ENCODE measurements around the gene IRF2BP1.

Gene IRF2BP1

DNA sequence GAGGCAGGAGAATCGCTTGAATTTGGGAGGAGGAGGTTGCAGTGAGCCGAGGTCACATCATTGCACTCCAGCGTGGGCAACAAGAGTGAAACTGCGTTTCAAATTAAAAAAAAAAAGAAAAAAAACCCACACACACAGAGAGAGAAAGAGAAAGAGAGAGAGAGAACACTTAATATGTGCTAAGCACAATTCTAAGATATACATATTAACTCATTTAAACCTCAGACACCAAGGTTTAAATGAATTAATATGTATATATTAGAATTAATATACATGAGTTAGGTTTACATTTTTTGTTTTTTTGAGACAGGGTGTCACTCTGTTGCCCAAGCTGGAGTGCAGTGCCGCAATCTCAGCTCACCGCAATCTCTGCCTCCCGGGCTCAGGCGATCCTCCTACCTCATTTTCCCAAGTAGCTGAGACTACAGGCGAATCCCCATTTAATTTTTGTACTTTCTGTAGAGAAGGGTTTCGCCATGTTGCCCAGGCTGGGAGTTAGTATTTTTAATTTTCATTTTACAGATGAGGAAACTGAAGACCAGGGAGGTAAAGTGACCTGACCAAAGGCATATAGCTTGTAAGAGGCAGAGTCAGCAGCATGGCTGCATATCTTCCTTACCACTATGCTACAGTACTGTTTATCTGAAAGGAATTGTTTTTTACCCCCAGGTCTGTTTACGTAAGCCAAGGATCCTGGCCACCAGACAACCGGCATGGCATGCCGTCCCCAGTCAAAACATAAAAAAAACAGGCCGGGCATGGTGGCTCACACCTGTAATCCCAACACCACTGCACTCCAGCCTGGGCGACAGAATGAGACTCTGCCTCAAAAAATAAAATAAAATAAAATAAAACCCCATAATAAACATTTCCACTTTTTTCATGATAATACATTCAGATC lies 25.3 kb downstream of the IRF2BP1 start:
- no peak overlapping the region for H3K4me3 ChIP-seq (ENCODE audit: low read depth, low read length)
- DNase-seq (ENCODE audit: low read depth, low spot score) = no peak
- TF ChIP-seq, protein P1, sequence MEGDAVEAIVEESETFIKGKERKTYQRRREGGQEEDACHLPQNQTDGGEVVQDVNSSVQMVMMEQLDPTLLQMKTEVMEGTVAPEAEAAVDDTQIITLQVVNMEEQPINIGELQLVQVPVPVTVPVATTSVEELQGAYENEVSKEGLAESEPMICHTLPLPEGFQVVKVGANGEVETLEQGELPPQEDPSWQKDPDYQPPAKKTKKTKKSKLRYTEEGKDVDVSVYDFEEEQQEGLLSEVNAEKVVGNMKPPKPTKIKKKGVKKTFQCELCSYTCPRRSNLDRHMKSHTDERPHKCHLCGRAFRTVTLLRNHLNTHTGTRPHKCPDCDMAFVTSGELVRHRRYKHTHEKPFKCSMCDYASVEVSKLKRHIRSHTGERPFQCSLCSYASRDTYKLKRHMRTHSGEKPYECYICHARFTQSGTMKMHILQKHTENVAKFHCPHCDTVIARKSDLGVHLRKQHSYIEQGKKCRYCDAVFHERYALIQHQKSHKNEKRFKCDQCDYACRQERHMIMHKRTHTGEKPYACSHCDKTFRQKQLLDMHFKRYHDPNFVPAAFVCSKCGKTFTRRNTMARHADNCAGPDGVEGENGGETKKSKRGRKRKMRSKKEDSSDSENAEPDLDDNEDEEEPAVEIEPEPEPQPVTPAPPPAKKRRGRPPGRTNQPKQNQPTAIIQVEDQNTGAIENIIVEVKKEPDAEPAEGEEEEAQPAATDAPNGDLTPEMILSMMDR (IDR thresholded peaks at IDR 0.05; ENCODE audit: low read depth, low read length) = no peak
- in situ Hi-C loops (cut with HindIII; ENCODE audit: low sequenced_read_pairs) = no loop called here

DNA sequence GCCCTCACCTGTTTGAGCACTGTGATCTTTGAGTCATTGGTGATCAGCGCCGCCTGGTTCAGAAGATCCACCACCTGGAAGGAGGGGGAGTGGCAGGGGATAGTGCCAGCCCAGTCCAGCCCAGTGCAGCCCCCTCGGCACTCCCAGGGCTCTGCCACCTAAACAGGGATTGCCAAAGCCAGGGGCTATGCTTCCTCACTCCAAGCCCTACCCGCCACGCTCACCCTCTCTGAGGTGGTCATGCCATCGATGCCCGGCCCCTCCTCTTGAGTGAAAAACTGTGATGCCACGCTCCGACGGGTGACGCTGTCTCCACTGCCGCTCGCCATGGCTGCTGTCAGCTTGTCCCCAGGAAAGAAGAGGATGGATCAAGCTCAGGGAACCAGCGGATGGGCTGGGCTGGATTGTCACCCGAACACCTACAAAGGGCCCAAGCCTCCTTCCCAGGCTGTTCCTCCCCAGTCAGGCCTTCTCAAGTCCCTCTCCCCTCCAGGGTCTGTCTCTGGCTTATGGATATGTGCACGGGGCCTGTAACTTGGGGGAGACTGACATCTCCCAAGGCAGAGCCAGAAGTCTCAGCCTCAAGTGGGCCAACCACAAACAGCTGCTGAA lies 31.7 kb downstream of the IRF2BP1 start:
- no peak overlapping the region for H3K4me3 ChIP-seq (ENCODE audit: low read depth, low read length)
- DNase-seq (ENCODE audit: low read depth, low spot score) = no peak
- TF ChIP-seq, protein P1 (IDR thresholded peaks at IDR 0.05; ENCODE audit: low read depth, low read length) = no peak
- in situ Hi-C loops (cut with HindIII; ENCODE audit: low sequenced_read_pairs) = no loop called here

DNA sequence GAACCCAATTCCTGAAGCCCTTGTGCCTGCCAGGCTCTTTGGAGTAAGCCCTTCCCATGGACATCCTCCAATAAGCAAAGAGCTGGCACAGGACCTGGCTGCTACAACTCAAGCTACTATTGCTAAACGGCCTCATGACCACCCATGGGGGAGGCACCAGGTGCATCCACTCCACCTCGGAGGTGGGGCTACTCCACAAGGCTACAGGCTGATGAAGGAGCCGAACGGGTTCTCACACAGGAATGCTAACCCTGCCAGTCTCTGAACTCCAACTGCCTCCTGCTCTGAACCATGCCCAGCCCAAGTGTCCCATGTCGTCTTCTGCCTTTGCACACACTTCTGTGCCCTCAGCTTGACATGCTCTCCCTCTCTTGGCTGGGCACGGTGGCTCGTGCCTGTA lies 33.0 kb downstream of the IRF2BP1 start:
- TF ChIP-seq, protein P1 (IDR thresholded peaks at IDR 0.05; ENCODE audit: low read depth, low read length) = no peak
- H3K4me3 ChIP-seq (ENCODE audit: low read depth, low read length) = no peak overlapping the region
- no peak for DNase-seq (ENCODE audit: low read depth, low spot score)
- in situ Hi-C loops (cut with HindIII; ENCODE audit: low sequenced_read_pairs) = no loop called here

DNA sequence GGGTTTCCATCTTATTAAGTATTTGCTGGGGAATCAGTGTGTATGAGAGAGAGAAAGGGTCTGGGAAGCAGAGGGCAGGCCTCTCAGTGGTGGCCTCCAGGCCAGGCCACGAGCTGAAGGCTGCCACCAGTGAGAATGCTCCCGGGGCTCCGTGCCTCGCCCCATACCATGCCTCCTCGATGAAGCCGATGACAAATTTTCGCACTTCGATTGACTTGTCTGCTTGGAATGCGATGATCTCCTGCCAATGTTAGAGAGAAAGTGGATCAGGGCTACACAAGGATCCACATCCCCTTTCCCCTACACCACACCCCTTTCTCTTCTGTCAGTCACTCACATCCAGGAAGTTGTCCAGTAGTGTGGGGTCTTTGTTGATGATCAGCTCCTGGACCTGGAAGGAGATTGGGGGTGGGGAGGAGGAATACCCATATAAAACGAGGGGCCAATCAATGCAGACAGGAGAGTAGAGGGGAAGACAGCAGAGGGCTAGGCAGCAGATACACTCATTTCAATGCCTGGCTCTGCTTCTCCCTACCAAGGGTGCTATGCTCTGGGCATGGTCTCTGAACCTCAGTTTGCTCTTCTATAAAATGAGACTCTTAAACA lies 33.7 kb downstream of the IRF2BP1 start:
- TF ChIP-seq, protein P1 (IDR thresholded peaks at IDR 0.05; ENCODE audit: low read depth, low read length) = no peak
- no peak overlapping the region for H3K4me3 ChIP-seq (ENCODE audit: low read depth, low read length)
- DNase-seq (ENCODE audit: low read depth, low spot score) = no peak
- in situ Hi-C loops (cut with HindIII; ENCODE audit: low sequenced_read_pairs) = no loop called here

DNA sequence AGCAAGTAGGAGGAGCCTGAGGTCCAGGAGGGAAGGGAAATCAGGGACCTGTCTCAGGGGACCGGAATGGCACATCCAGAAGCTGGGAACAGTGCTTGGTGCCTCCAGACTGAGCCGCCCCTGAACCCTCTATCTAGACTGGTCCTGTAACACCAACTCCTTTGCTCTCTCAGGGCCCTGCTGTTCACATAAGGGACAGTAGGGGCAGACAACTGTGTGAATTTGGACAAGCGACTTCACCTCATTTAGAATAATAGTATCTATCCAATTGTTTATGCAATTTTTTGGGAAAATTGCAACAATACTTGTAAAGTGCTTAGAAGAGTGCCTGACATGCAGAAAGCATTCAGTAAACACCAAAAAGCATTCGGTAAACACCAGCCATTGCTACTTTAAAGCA lies 37.0 kb downstream of the IRF2BP1 start:
- TF ChIP-seq, protein P1 (IDR thresholded peaks at IDR 0.05; ENCODE audit: low read depth, low read length) = peak; percentile 46
- no peak overlapping the region for H3K4me3 ChIP-seq (ENCODE audit: low read depth, low read length)
- DNase-seq (ENCODE audit: low read depth, low spot score) = no peak
- in situ Hi-C loops (cut with HindIII; ENCODE audit: low sequenced_read_pairs) = no loop called here

DNA sequence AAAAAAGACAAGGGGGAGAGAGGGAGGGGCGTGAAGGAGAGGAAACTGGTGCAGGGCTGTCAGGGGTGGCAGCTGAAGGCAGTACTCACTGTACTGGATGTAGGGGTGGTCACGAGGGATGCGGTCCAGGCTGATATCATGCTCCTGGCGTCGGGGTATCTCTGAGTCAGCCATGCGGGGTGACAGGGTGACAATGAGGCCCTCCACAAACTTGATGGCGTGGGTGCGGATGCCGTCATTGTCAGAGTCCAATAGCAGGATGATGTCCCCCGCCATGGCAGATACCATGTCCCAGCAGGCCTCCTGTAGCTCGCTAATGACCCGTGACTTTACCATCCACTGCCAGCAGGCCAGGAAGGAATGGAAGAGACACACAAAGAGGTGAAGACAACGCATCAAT lies 38.3 kb downstream of the IRF2BP1 start:
- no peak for DNase-seq (ENCODE audit: low read depth, low spot score)
- TF ChIP-seq, protein P1 (IDR thresholded peaks at IDR 0.05; ENCODE audit: low read depth, low read length) = no peak
- H3K4me3 ChIP-seq (ENCODE audit: low read depth, low read length) = no peak overlapping the region
- in situ Hi-C loops (cut with HindIII; ENCODE audit: low sequenced_read_pairs) = no loop called here
